ENCODE data around the gene DCLRE1C. TPM values are rescaled to one million over a fixed set of nuclear protein-coding genes. Genes with fewer than 3 reads are reported as not detected.

The DCLRE1C gene
- total and polyA plus RNA-seq, 9 of the 15 experiments (the other 6 are each of a cell fraction or from before 2014, with no cell fraction given): 8.8 to 22.2 (median 13.9) TPM

DNA sequence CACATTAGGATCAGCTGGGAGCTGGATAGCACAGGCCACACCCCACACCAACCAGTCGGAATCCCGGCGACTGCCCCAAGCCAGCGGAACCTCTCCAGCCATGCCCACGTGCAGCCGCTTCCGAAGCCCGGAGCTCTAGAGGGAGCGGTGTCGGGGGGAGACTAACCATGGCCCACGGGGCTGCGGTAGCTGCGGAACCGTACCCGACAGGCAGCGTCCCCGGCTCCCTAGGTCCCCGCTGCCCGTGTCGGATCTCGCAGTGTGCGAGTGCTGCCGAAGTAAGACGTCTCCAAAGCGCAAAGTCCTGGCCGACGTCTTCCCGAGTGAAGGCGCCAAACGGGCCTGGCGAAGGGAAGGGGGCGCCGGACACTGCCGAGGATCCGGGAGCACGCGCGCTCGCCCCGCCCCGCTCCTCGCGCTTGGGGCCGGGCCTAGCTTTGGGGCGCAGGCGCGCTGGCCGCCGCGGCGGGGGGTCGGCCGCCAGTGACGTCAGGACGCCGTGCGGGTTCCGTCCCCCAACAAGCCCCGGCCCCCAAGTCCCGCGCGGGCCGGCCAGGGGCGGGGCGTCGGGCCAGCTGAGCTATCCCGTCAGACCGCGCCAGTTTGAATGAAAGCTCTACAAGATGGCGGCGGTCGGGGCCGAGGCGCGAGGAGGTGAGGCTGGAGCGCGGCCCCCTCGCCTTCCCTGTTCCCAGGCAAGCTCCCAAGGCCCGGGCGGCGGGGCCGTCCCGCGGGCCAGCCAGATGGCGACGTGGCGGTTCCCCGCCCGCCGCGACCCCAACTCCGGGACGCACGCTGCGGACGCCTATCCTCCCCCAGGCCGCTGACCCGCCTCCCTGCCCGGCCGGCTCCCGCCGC, 75.4 kb downstream of the DCLRE1C start, which contains the start of gene SUV39H2 (continued):
- TF ChIP-seq SUPT5H (IDR thresholded peaks at IDR 0.05) (peak; percentile 92), ZNF121 (CRISPR knock-in tag; conservative IDR thresholded peaks at IDR 0.05) (no peak), HMGN3 (IDR thresholded peaks at IDR 0.05; ENCODE audit: borderline replicate concordance, extremely low read depth, insufficient read length, low read depth, low read length) (peak; percentile 40), ZNF408 (CRISPR knock-in tag; IDR thresholded peaks at IDR 0.05; ENCODE audit: low read depth) (no peak), HDAC1 (IDR thresholded peaks at IDR 0.05) (peak in 1 of 2 experiments; percentile 91; a peak in 2 of 4 replicates), BCLAF1 (IDR thresholded peaks at IDR 0.05; ENCODE audit: borderline replicate concordance in 1 of 2, control insufficient read depth in 1 of 2, low read depth in 2 of 2, low read length in 1 of 2) (no peak), ZNF232 (CRISPR knock-in tag; IDR thresholded peaks at IDR 0.05) (no peak), MIER1 (IDR thresholded peaks at IDR 0.05; ENCODE audit: low read depth) (no peak), CBX2 (IDR thresholded peaks at IDR 0.05; ENCODE audit: insufficient read depth, low read length, poor library complexity, severe bottlenecking) (no peak), ZNF668 (CRISPR knock-in tag; IDR thresholded peaks at IDR 0.05) (no peak), STAT5A (IDR thresholded peaks at IDR 0.05; ENCODE audit: borderline replicate concordance, low read length) (no peak)
- TF ChIP-seq, protein P1, sequence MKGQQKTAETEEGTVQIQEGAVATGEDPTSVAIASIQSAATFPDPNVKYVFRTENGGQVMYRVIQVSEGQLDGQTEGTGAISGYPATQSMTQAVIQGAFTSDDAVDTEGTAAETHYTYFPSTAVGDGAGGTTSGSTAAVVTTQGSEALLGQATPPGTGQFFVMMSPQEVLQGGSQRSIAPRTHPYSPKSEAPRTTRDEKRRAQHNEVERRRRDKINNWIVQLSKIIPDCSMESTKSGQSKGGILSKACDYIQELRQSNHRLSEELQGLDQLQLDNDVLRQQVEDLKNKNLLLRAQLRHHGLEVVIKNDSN (CRISPR knock-in tag; IDR thresholded peaks at IDR 0.05): peak; percentile 68
- TF ChIP-seq, protein P2, sequence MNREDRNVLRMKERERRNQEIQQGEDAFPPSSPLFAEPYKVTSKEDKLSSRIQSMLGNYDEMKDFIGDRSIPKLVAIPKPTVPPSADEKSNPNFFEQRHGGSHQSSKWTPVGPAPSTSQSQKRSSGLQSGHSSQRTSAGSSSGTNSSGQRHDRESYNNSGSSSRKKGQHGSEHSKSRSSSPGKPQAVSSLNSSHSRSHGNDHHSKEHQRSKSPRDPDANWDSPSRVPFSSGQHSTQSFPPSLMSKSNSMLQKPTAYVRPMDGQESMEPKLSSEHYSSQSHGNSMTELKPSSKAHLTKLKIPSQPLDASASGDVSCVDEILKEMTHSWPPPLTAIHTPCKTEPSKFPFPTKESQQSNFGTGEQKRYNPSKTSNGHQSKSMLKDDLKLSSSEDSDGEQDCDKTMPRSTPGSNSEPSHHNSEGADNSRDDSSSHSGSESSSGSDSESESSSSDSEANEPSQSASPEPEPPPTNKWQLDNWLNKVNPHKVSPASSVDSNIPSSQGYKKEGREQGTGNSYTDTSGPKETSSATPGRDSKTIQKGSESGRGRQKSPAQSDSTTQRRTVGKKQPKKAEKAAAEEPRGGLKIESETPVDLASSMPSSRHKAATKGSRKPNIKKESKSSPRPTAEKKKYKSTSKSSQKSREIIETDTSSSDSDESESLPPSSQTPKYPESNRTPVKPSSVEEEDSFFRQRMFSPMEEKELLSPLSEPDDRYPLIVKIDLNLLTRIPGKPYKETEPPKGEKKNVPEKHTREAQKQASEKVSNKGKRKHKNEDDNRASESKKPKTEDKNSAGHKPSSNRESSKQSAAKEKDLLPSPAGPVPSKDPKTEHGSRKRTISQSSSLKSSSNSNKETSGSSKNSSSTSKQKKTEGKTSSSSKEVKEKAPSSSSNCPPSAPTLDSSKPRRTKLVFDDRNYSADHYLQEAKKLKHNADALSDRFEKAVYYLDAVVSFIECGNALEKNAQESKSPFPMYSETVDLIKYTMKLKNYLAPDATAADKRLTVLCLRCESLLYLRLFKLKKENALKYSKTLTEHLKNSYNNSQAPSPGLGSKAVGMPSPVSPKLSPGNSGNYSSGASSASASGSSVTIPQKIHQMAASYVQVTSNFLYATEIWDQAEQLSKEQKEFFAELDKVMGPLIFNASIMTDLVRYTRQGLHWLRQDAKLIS (CRISPR knock-in tag; IDR thresholded peaks at IDR 0.05): no peak
